K562 (cell line): ENCODE measurements around the gene CPPED1. TPM values are rescaled to one million over a fixed set of nuclear protein-coding genes. Genes with fewer than 3 reads are reported as not detected.

ENCODE experiments used
- ATAC-seq: fragments of 200-7000 bp; cut with Tn5 transposase; 3 replicates; pipeline ENCODE4 v1.9.1; 2020; ENCODE audit warnings: moderate library complexity
- BruUV-seq: library from RNA; stranded (reverse); fragments of 400-500 nt; replicated peaks from 2 replicates; lab custom pipeline; 2021; lab: Mats Ljungman, UMichigan
- CTCF ChIA-PET: fragments of 300-600 bp; formaldehyde crosslinking; extraction: SDS; loops from one replicate; lab custom pipeline; 2021; ENCODE audit warnings: low intra/inter-chr PET ratio; lab: Yijun Ruan, JAX
- POLR2A ChIA-PET: fragments of 300-600, 350-650 bp; sonication (Branson Sonifier 250); formaldehyde crosslinking; extraction: SDS; loops from one replicate; lab custom pipeline; 2021; ENCODE audit warnings: antibody characterized with exemption, inconsistent platforms; lab: Yijun Ruan, JAX
- DNase-seq, 4 experiments: peaks; one replicate each; pipeline versions ENCODE4 v3.0.0 to v3.0.0-alpha.2; 2011 to 2018; ENCODE audit warnings: low spot score in 3 of 4, mixed read lengths in 3 of 4; ENCODE audit errors: extremely low read depth in 1 of 4
- FAIRE-seq: peaks from 2 replicates; lab custom pipeline; 2011; peaks lifted over from hg19 to GRCh38; lab: Jason Lieb, UNC
- H2AFZ ChIP-seq: 2 replicates; pipeline ENCODE4 v1.6.0; 2011; ENCODE audit warnings: low read depth, low read length, control low read depth, inconsistent platforms
- H3K27ac ChIP-seq: fragments of 200-600 bp; 3 replicates; pipeline ENCODE4 v1.8.0; 2011; ENCODE audit warnings: low read depth, mild to moderate bottlenecking, control low read depth, inconsistent platforms, low read length, moderate library complexity, mixed read lengths; ENCODE audit errors: extremely low read depth
- H3K27me3 ChIP-seq, 2 experiments: fragments of 300-600 bp in 1 of 2; 2 replicates in 1 of 2; 3 replicates in 1 of 2; pipeline versions ENCODE4 v1.6.0 to v1.8.0; 2011; ENCODE audit warnings: inconsistent platforms in 2 of 2, low read length in 2 of 2, mild to moderate bottlenecking in 1 of 2, mixed read lengths in 1 of 2, moderate library complexity in 1 of 2; ENCODE audit not compliant: control insufficient read depth in 2 of 2, insufficient read depth in 2 of 2
- H3K36me3 ChIP-seq: fragments of 300-600 bp; 3 replicates; pipeline ENCODE4 v1.8.0; 2011; ENCODE audit warnings: mild to moderate bottlenecking, low read length, inconsistent platforms; ENCODE audit not compliant: control insufficient read depth, insufficient read depth
- H3K4me1 ChIP-seq, 2 experiments: fragments of 200-600 bp in 1 of 2; replicated peaks in 1 of 2; 2 replicates in 1 of 2; 3 replicates in 1 of 2; pipeline versions ENCODE4 v1.5.1 to v1.8.0; 2011; ENCODE audit warnings: inconsistent platforms in 2 of 2, low read length in 2 of 2, mild to moderate bottlenecking in 1 of 2, mixed read lengths in 1 of 2, moderate library complexity in 1 of 2; ENCODE audit not compliant: control insufficient read depth in 2 of 2, insufficient read depth in 2 of 2
- H3K4me2 ChIP-seq: 2 replicates; pipeline ENCODE4 v1.6.1; 2011; ENCODE audit warnings: low read length, control low read depth, inconsistent platforms, mixed read lengths; ENCODE audit not compliant: insufficient read depth
- H3K4me3 ChIP-seq: fragments of 200-600 bp; sonication (generic), shearing (Covaris generic); 2 replicates; pipeline ENCODE4 v1.5.1; 2016; ENCODE audit warnings: control low read depth, inconsistent platforms
- H3K79me2 ChIP-seq: fragments of 200-600 bp; 3 replicates; pipeline ENCODE4 v1.8.0; 2011; ENCODE audit warnings: low read length, inconsistent platforms; ENCODE audit not compliant: control insufficient read depth, insufficient read depth
- H3K9ac ChIP-seq, 2 experiments: 2 replicates each; pipeline versions ENCODE4 v1.6.0 to v1.6.1; 2011; ENCODE audit warnings: low read depth in 2 of 2, low read length in 2 of 2, control low read depth in 1 of 2, inconsistent platforms in 1 of 2, mild to moderate bottlenecking in 1 of 2, mixed read lengths in 1 of 2; ENCODE audit not compliant: insufficient read depth in 1 of 2
- H3K9me1 ChIP-seq: one replicate; pipeline ENCODE4 v1.6.0; 2011; ENCODE audit warnings: inconsistent platforms, mild to moderate bottlenecking, low read length, moderate library complexity; ENCODE audit not compliant: control insufficient read depth, insufficient read depth
- H3K9me3 ChIP-seq: replicated peaks from 2 replicates; pipeline ENCODE4 v1.5.1; 2011; ENCODE audit warnings: low read depth, low read length, inconsistent platforms; ENCODE audit not compliant: control insufficient read depth, insufficient read depth
- H4K20me1 ChIP-seq: replicated peaks from 2 replicates; pipeline ENCODE4 v1.6.1; 2011; ENCODE audit warnings: low read length, inconsistent platforms, mixed read lengths; ENCODE audit not compliant: control insufficient read depth, insufficient read depth
- ATF1 ChIP-seq, 2 experiments: fragments of 450-650 bp in 1 of 2; IDR thresholded peaks; 2 replicates each; pipeline ENCODE4 v1.6.1; 2016; ENCODE audit warnings: missing compliant biosample characterization in 1 of 2, missing genetic modification characterization in 1 of 2
- CEBPG ChIP-seq, 3 experiments: fragments of 200-800 bp in 1 of 3; sonication (Bioruptor generic) in 1 of 3; sonication (generic) in 1 of 3; formaldehyde crosslinking in 1 of 3; IDR thresholded peaks in 2 of 3; conservative IDR thresholded peaks in 1 of 3; 2 replicates each; pipeline versions ENCODE4 v1.6.1 to v1.8.0; 2016 to 2022; ENCODE audit warnings: missing compliant biosample characterization in 2 of 3, missing genetic modification characterization in 2 of 3, mild to moderate bottlenecking in 1 of 3, missing genetic modification reagents in 1 of 3
- CREB5 ChIP-seq: fragments of 250-450 bp; sonication (Bioruptor Pico); IDR thresholded peaks from 2 replicates; pipeline ENCODE4 v1.5.0; 2020; ENCODE audit warnings: mild to moderate bottlenecking
- ELK3 ChIP-seq: fragments of 450-650 bp; formaldehyde crosslinking; IDR thresholded peaks from 2 replicates; pipeline ENCODE4 v1.4.0; 2020; ENCODE audit warnings: mild to moderate bottlenecking
- ETV1 ChIP-seq: fragments of 450-650 bp; conservative IDR thresholded peaks from 2 replicates; pipeline ENCODE4 v1.6.1; 2016; ENCODE audit warnings: missing genetic modification characterization, control low read depth, low read depth, missing compliant biosample characterization
- KHSRP ChIP-seq: fragments of 450-650 bp; IDR thresholded peaks from 2 replicates; pipeline ENCODE4 v1.6.1; 2017
- KLF1 ChIP-seq: fragments of 450-650 bp; IDR thresholded peaks from 2 replicates; pipeline ENCODE4 v1.6.1; 2016; ENCODE audit warnings: missing genetic modification characterization, missing compliant biosample characterization
- NCOA6 ChIP-seq: fragments of 450-650 bp; IDR thresholded peaks from 2 replicates; pipeline ENCODE4 v1.6.1; 2017; ENCODE audit warnings: mild to moderate bottlenecking
- NFIC ChIP-seq: fragments of 450-650 bp; IDR thresholded peaks from 2 replicates; pipeline ENCODE4 v1.6.1; 2017; ENCODE audit warnings: mild to moderate bottlenecking, inconsistent platforms
- PHF20 ChIP-seq: fragments of 450-650 bp; IDR thresholded peaks from 2 replicates; pipeline ENCODE4 v1.6.1; 2018; ENCODE audit not compliant: partially characterized antibody
- TAL1 ChIP-seq: fragments of 450-650 bp; IDR thresholded peaks from 2 replicates; pipeline ENCODE4 v1.6.1; 2016; ENCODE audit warnings: mild to moderate bottlenecking
- TEAD2 ChIP-seq: fragments of 450-650 bp; IDR thresholded peaks from 2 replicates; pipeline ENCODE4 v1.6.1; 2016; ENCODE audit warnings: missing genetic modification characterization, control low read depth, missing compliant biosample characterization
- ZBTB1 ChIP-seq: sonication (generic); formaldehyde crosslinking; IDR thresholded peaks from 2 replicates; pipeline ENCODE4 v1.8.1; 2023; ENCODE audit warnings: missing genetic modification reagents, low read depth, mild to moderate bottlenecking, borderline replicate concordance
- WGBS: fragments of 100-300 bp; shearing (Covaris generic); methylation state at CpG from one replicate; pipeline ENCODE4 v1.1.6; 2016; ENCODE audit warnings: low coverage, mixed read lengths; ENCODE audit not compliant: insufficient coverage; ENCODE audit errors: missing lambda C conversion rate; 5-methylcytosine and 5-hydroxymethylcytosine counted together
- in situ Hi-C: fragments of 300-500 bp; cut with MboI; formaldehyde crosslinking; loops from 4 replicates; pipeline ENCODE4 v1.15.0; 2018; ENCODE audit warnings: inconsistent platforms, mixed read lengths
- intact Hi-C: fragments of 100-400 bp; cut with micrococcal nuclease; formaldehyde crosslinking; loops from 2 replicates; pipeline ENCODE4 v1.14.2; 2022
- polyA plus RNA-seq, 8 experiments: library from polyadenylated mRNA; depleted of rRNA in 4 of 8; stranded (reverse) in 5 of 8; unstranded in 3 of 8; fragments of >200 nt; fragmentation: Nextera tagmentation in 2 of 8; fragmentation: Illumina TruSeq in 1 of 8; extraction: Ambion mirVana in 2 of 8; extraction: Trizol in 1 of 8; gene quantifications; 2 replicates each; pipeline versions ENCODE4 v1.2.1 to v1.2.3, GENCODE V29; 2011 to 2014; ENCODE audit warnings: inconsistent platforms in 1 of 8, missing spikeins in 1 of 8
- total RNA-seq, 7 experiments: library from RNA; depleted of rRNA in 6 of 7; stranded (reverse); fragments of >200 nt in 6 of 7; fragmentation: Illumina TruSeq in 2 of 7; extraction: Trizol in 2 of 7; gene quantifications; 2 replicates each; pipeline versions ENCODE4 v1.2.1 to v1.2.3, GENCODE V29; 2011 to 2021; ENCODE audit warnings: low replicate concordance in 1 of 7
- TF ChIP-seq, protein P1 (sequence below): fragments of 450-650 bp; IDR thresholded peaks from 2 replicates; pipeline ENCODE4 v1.6.1; 2016; ENCODE audit warnings: antibody characterized with exemption

CPPED1 gene
- total and polyA plus RNA-seq, 9 of the 15 experiments (the other 6 are each of a cell fraction or from before 2014, with no cell fraction given): 7.5 to 25.7 (median 16.9) TPM

DNA sequence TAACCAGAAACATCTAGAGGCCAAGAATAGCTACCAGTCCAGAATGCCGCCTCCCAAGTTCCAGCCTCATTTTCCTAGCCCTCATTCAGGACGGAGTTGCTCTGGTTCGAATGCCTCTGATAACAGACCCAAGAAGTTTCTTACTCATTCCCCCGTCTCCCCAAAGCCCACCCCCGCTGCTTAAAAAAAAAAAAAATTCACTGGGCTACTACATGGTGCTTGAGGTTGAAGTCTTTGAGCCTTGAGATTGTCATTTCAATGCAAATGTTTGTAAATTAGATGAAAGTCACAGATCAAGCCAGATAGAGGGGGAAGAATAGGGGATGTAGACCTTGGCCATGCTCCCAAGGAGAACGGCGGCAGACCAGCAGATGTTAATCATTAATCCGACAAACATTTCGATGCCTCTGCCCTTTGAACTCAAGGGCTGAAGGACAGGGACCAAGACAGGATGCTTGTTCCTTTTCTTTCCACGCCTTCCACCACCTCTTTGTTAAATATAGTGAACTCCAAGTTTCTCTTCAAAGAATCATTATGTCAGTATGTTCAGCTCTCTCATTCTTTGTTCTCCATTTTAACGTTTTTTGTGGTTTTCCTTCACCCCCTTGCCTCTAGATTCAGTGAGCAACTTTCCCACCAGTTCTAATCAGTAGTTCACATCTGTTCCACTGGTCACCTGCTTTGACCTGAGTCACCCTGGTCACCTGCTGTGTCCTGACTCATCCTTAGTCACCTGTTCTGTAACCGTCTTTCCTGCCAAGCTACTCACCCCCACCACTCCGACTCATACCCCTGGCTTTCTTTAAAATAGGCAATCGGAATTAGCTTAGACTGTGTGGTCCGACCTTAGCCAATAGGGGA lies 190.3 kb downstream of the CPPED1 start (continued):
- TF ChIP-seq CEBPG (CRISPR knock-in tag; IDR thresholded peaks at IDR 0.05): no peak
- TF ChIP-seq CEBPG (tag; conservative IDR thresholded peaks at IDR 0.05 in 1 of 2, IDR thresholded peaks at IDR 0.05 in 1 of 2): peak in 1 of 2 experiments; percentile 52; a peak in 1 of 4 replicates
- TF ChIP-seq ATF1 (CRISPR knock-in tag; IDR thresholded peaks at IDR 0.05): no peak
- no peak for TF ChIP-seq ATF1 (tag; IDR thresholded peaks at IDR 0.05)
- TF ChIP-seq TAL1: peak; percentile 83
- TF ChIP-seq NFIC: peak; percentile 58
- TF ChIP-seq ZBTB1: no peak

GRCh38 chr16:12612598-12613101 lies 191.0 kb downstream of the CPPED1 start:
- WGBS: 1% methylated on average over 9 of the region's 9 CpGs
- H3K36me3 ChIP-seq: no peaks in the 10 kb centered on the region
- no peaks in the 10 kb centered on the region for H3K9me3 ChIP-seq
- peak overlapping the region in 1 of 2 experiments; percentile 43; a peak in 1 of 4 replicates for H3K9ac ChIP-seq
- no peak overlapping the region for H3K4me3 ChIP-seq
- BruUV-seq: no TSS peak
- DNase-seq: peak; percentile 59 to 83 (median 62)
- H4K20me1 ChIP-seq: no peaks in the 10 kb centered on the region
- FAIRE-seq: peak; percentile 75
- CTCF ChIA-PET: no interaction called here
- H3K4me2 ChIP-seq: peak overlapping the region; percentile 51
- H3K27me3 ChIP-seq: no peaks in the 10 kb centered on the region
- H3K4me1 ChIP-seq: peaks cover 10 to 53% of the 10 kb centered on the region in 2 experiments; a peak in 4 of 5 replicates
- intact Hi-C loops: no loop called here
- no peaks in the 10 kb centered on the region for H3K79me2 ChIP-seq
- peak overlapping the region; percentile 84; the same call in 2 of the 3 replicates for H3K27ac ChIP-seq
- in situ Hi-C loops: no loop called here
- POLR2A ChIA-PET: no interaction called here
- H3K9me1 ChIP-seq: no peaks in the 10 kb centered on the region
- peak overlapping the region; percentile 62 for H2AFZ ChIP-seq
- peak; percentile 82 for ATAC-seq
- TF ChIP-seq ELK3 (CRISPR knock-in tag) (no peak), NCOA6 (no peak), ATF1 (CRISPR knock-in tag; IDR thresholded peaks at IDR 0.05) (no peak), ATF1 (tag; IDR thresholded peaks at IDR 0.05) (no peak), KHSRP (no peak), PHF20 (no peak), TEAD2 (no peak), ETV1 (tag) (no peak), CREB5 (CRISPR knock-in tag) (no peak), KLF1 (tag) (peak; percentile 23; the same call in 1 of the 2 replicates)
- TF ChIP-seq, protein P1, sequence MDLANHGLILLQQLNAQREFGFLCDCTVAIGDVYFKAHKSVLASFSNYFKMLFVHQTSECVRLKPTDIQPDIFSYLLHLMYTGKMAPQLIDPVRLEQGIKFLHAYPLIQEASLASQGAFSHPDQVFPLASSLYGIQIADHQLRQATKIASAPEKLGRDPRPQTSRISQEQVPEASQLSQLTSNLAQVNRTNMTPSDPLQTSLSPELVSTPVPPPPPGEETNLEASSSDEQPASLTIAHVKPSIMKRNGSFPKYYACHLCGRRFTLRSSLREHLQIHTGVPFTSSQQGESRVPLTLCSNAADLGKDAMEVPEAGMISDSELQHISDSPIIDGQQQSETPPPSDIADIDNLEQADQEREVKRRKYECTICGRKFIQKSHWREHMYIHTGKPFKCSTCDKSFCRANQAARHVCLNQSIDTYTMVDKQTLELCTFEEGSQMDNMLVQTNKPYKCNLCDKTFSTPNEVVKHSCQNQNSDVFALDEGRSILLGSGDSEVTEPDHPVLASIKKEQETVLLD: 0 out of 2 replicates have a peak, but pooled peaks have one; percentile 30
